PFSK-1 (cell line): ENCODE data around the gene AP2A2.

ENCODE experiments used
- POLR2AphosphoS5 ChIP-seq: IDR thresholded peaks from 2 replicates; pipeline ENCODE4 v1.6.1; 2012; ENCODE audit warnings: low read depth, mild to moderate bottlenecking, control low read depth, low read length, moderate library complexity
- TAF1 ChIP-seq: IDR thresholded peaks from 2 replicates; pipeline ENCODE4 v1.6.1; 2012; ENCODE audit warnings: low read length, control low read depth, borderline replicate concordance; ENCODE audit not compliant: insufficient read depth

- TF ChIP-seq POLR2AphosphoS5 (no peak), TAF1 (no peak)
Observed at GRCh38 chr11:1053121-1053901, 127.6 kb downstream of the AP2A2 start.
